Immature natural killer cell (primary cell): Measurements from ENCODE around the gene ORMDL2. TPM values are rescaled to one million over a fixed set of nuclear protein-coding genes. Genes with fewer than 3 reads are reported as not detected.
"Not testable (repeated sequence)": the region's sequence is repeated elsewhere in the genome, so short reads cannot be mapped to it uniquely, and the experiment has no call there.

Experiments
- DNase-seq, 3 donors: peaks; one replicate each; pipeline ENCODE4 v3.0.0; 2022; ENCODE audit warnings: mixed read lengths in 1 of 3
- H3K27ac Mint-ChIP-seq, 6 donors: one replicate each; pipeline ENCODE4 v1.8.0; 2020; ENCODE audit warnings: mixed read lengths in 6 of 6, mild to moderate bottlenecking in 5 of 6, inconsistent platforms in 4 of 6, moderate library complexity in 3 of 6
- H3K27me3 Mint-ChIP-seq, 3 donors: one replicate each; pipeline ENCODE4 v1.8.0; 2020 to 2021; ENCODE audit warnings: low read depth in 3 of 3, mild to moderate bottlenecking in 3 of 3, mixed read lengths in 3 of 3, moderate library complexity in 3 of 3, inconsistent platforms in 1 of 3
- H3K36me3 Mint-ChIP-seq, 3 donors: one replicate each; pipeline ENCODE4 v1.8.0; 2020; ENCODE audit warnings: mixed read lengths in 3 of 3, inconsistent platforms in 2 of 3, mild to moderate bottlenecking in 2 of 3
- H3K4me1 Mint-ChIP-seq, 2 donors: one replicate each; pipeline ENCODE4 v1.8.0; 2020; ENCODE audit warnings: inconsistent platforms in 2 of 2, mild to moderate bottlenecking in 2 of 2, mixed read lengths in 2 of 2, moderate library complexity in 1 of 2
- H3K4me3 Mint-ChIP-seq, 5 donors: one replicate each; pipeline ENCODE4 v1.8.0; 2020; ENCODE audit warnings: mild to moderate bottlenecking in 5 of 5, mixed read lengths in 5 of 5, inconsistent platforms in 3 of 5, moderate library complexity in 3 of 5
- H3K9me3 Mint-ChIP-seq, 6 donors: one replicate each; pipeline ENCODE4 v1.8.0; 2020; ENCODE audit warnings: mild to moderate bottlenecking in 6 of 6, mixed read lengths in 6 of 6, inconsistent platforms in 4 of 6, moderate library complexity in 3 of 6
- polyA plus RNA-seq, 3 donors: library from polyadenylated mRNA; unstranded; fragments of 300-500 nt; fragmentation: Illumina TruSeq; gene quantifications; one replicate each; pipeline ENCODE4 v1.2.3, GENCODE V29; 2021

Gene ORMDL2
- polyA plus RNA-seq, 3 donors from 2014 or later = 104 to 163 (median 147) TPM

GRCh38 chr12:55849616-55850343 lies 31.9 kb downstream of the ORMDL2 start:
- Mint-ChIP-seq H3K27me3 (peaks cover 1 to 10% (median 1%) of the 10 kb centered on the region in 3 donors), H3K27ac (no peak overlapping the region), H3K4me3 (no peak overlapping the region), H3K4me1 (no peaks in the 10 kb centered on the region), H3K9me3 (peaks cover 0 to 3% (median 0%) of the 10 kb centered on the region in 6 donors), H3K36me3 (no peaks in the 10 kb centered on the region)
- no peak for DNase-seq

DNA sequence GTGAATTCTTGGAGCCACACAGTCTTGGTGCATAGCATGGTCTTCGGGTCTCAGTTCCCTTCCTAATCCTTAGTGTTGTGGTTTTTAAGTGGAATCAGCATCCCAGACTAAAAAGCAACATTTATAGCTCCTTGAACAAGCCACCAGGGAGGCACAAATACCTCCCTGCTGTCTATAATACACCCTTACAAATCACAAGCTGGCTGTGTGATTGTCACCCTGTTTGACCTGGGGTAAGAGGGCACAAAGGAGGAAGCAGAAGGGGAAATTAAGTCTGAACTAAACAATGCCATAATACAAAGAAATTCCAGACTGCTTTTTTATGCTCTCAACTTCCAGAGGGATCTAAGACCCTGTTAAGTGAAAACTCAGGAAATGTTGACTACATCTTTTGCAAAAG lies 32.6 kb downstream of the ORMDL2 start:
- peaks cover 1 to 13% (median 1%) of the 10 kb centered on the region in 3 donors for H3K27me3 Mint-ChIP-seq
- peaks cover 0 to 3% (median 0%) of the 10 kb centered on the region in 6 donors for H3K9me3 Mint-ChIP-seq
- no peaks in the 10 kb centered on the region for H3K4me1 Mint-ChIP-seq
- H3K27ac Mint-ChIP-seq = peak overlapping the region in 1 of 6 donors; percentile 58
- no peak overlapping the region for H3K4me3 Mint-ChIP-seq
- no peak for DNase-seq
- no peaks in the 10 kb centered on the region for H3K36me3 Mint-ChIP-seq

DNA sequence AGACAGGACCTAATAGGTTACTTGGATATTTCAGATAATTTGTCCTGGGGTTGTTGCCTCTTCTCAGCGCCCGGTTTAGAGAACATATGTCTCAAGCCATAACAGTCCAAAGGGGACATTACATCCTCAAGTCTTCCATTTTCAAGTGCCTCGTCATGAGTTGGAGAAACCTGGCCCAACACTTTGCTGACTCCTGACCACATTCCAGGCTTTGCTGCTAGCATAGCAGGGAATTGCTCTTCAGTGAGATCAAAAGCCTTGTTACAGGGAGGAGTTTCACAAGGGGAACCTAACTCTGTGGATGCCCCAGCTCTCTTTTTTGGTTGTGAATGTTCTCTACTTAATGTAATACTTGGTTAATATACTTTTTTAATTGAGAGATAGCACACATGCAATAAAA lies 33.1 kb downstream of the ORMDL2 start:
- peaks cover 0 to 3% (median 0%) of the 10 kb centered on the region in 6 donors for H3K9me3 Mint-ChIP-seq
- H3K27me3 Mint-ChIP-seq = peaks cover 0 to 13% (median 1%) of the 10 kb centered on the region in 3 donors
- H3K4me3 Mint-ChIP-seq = no peak overlapping the region
- no peaks in the 10 kb centered on the region for H3K36me3 Mint-ChIP-seq
- H3K27ac Mint-ChIP-seq = no peak overlapping the region
- no peak for DNase-seq
- no peaks in the 10 kb centered on the region for H3K4me1 Mint-ChIP-seq

GRCh38 chr12:55852740-55853139 lies 34.9 kb downstream of the ORMDL2 start:
- no peak for DNase-seq
- H3K9me3 Mint-ChIP-seq = no peaks in the 10 kb centered on the region
- H3K36me3 Mint-ChIP-seq = no peaks in the 10 kb centered on the region
- H3K4me3 Mint-ChIP-seq = no peak overlapping the region
- H3K4me1 Mint-ChIP-seq = no peaks in the 10 kb centered on the region
- H3K27ac Mint-ChIP-seq = no peak overlapping the region
- peaks cover 0 to 10% (median 1%) of the 10 kb centered on the region in 3 donors for H3K27me3 Mint-ChIP-seq

GRCh38 chr12:55861396-55861795 lies 43.6 kb downstream of the ORMDL2 start:
- H3K9me3 Mint-ChIP-seq = peaks cover 1 to 6% (median 5%) of the 10 kb centered on the region in 6 donors

DNA sequence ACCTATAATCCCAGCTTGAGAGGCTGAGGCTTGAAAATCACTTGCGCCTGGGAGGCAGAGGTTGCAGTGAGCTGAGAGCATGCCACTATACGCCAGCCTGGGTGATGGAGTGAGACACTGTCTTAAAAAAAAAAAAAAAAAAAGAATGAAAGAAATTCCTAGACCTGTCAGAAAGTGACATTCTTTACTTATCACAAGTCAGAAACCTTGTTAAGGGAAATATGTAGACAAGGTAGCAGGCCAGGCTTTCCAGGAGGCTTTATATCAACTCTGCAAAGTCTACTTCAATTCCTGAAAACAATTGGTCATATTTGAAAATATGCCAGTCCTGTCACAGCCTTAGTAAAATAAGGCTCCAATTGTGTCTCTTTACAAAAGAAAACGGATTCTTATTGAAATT lies 44.0 kb downstream of the ORMDL2 start:
- no peak for DNase-seq
- peaks cover 1 to 6% (median 5%) of the 10 kb centered on the region in 6 donors for H3K9me3 Mint-ChIP-seq
- H3K4me3 Mint-ChIP-seq = no peak overlapping the region
- H3K4me1 Mint-ChIP-seq = no peaks in the 10 kb centered on the region
- H3K27me3 Mint-ChIP-seq = peaks cover 0 to 6% (median 3%) of the 10 kb centered on the region in 3 donors
- no peak overlapping the region for H3K27ac Mint-ChIP-seq
- peaks cover 0 to 4% (median 0%) of the 10 kb centered on the region in 3 donors for H3K36me3 Mint-ChIP-seq

More at GRCh38 chr12:55861396-55861795, 43.6 kb downstream of the ORMDL2 start:
- Mint-ChIP-seq H3K27me3 (peaks cover 0 to 6% (median 3%) of the 10 kb centered on the region in 3 donors), H3K27ac (no peak overlapping the region), H3K36me3 (peaks cover 0 to 4% (median 0%) of the 10 kb centered on the region in 3 donors), H3K4me3 (no peak overlapping the region), H3K4me1 (no peaks in the 10 kb centered on the region)
- no peak for DNase-seq

DNA sequence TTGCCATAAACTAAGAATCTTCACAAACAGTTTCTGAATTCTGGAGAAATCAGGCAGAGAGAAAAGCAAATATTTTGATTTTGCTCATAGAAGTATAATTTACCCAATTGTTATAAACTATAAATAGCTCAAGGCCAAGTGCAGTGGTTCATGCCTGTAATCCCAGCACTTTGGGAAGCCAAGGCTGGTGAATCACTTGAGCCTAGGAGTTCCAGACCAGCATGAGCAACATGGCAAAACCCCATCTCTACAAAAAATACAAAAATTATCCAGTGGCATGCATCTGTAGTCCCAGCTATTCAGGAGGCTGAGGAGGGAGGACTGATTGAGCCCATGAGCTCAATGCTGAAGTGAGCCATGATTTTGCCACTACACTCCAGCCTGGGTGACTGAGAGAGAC lies 44.4 kb downstream of the ORMDL2 start:
- H3K27me3 Mint-ChIP-seq = peaks cover 2 to 6% (median 3%) of the 10 kb centered on the region in 3 donors
- no peaks in the 10 kb centered on the region for H3K4me1 Mint-ChIP-seq
- no peak for DNase-seq
- peaks cover 0 to 4% (median 0%) of the 10 kb centered on the region in 3 donors for H3K36me3 Mint-ChIP-seq
- H3K4me3 Mint-ChIP-seq = no peak overlapping the region
- peaks cover 1 to 6% (median 5%) of the 10 kb centered on the region in 6 donors for H3K9me3 Mint-ChIP-seq
- no peak overlapping the region for H3K27ac Mint-ChIP-seq

- not testable (repeated sequence) for H3K4me1 Mint-ChIP-seq, DNase-seq, H3K9me3 Mint-ChIP-seq, H3K4me3 Mint-ChIP-seq, H3K27ac Mint-ChIP-seq, H3K36me3 Mint-ChIP-seq, H3K27me3 Mint-ChIP-seq
Observed at GRCh38 chr12:55862931-55863330, 45.1 kb downstream of the ORMDL2 start.

DNA sequence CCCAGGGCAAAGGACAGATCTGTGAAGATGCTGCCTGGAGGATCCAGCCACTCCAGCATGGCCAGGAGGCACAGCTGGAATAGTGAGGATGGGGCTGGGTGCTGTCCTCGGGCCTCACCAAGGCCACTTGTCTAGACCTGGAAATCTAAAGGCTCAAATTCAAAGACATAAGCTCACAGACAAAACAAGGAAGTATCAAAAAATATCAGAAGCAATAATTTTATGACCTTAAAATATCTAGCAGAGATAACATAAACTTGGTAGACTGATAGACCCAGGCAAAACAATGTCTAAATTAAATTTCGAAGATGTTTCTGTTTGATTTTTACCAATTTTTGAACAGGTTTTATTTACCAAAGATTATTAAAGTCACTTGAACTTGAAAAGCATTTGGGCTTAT lies 47.5 kb downstream of the ORMDL2 start:
- Mint-ChIP-seq H3K36me3 (peaks cover 0 to 4% (median 0%) of the 10 kb centered on the region in 3 donors), H3K9me3 (peaks cover 1 to 6% (median 5%) of the 10 kb centered on the region in 6 donors), H3K27ac (peak overlapping the region in 1 of 6 donors; percentile 40), H3K27me3 (peaks cover 2 to 5% (median 3%) of the 10 kb centered on the region in 3 donors), H3K4me3 (no peak overlapping the region), H3K4me1 (no peaks in the 10 kb centered on the region)
- DNase-seq = no peak

DNA sequence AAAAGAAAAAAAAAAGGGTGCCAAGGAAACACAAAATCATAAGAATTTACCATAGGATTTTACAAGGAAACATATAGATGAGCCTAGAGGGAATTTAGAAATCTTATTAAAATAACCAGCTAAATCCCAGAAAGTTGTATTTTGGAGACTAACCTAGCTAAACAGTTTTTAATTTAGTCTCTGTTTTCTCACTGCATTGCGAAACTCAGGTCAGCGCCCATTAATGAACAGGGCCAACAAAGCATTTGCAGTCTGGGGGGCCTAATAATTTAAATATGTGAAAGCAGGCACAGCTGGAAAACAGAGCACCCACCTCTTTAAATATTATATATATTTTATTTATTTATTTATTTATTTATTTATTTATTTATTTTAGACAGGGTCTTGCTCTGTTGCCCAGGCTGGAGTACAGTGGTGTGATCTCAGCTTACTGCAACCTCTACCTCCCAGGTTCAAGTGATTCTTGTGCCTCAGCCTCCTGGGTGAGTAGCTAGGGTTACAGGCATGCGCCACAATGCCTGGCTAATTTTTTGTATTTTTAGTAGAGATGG lies 48.7 kb downstream of the ORMDL2 start:
- not testable (repeated sequence) for H3K27me3 Mint-ChIP-seq, H3K27ac Mint-ChIP-seq

More for the DNA sequence above, 48.7 kb downstream of the ORMDL2 start:
- H3K4me1 Mint-ChIP-seq, H3K9me3 Mint-ChIP-seq, DNase-seq, H3K4me3 Mint-ChIP-seq, H3K36me3 Mint-ChIP-seq: not testable (repeated sequence)

Other genes with a start within 250 kb of the ORMDL2 start
- not detected for gene OR2AP1, start 245.6 kb upstream of the ORMDL2 start, polyA plus RNA-seq
- gene OR10P1, start 181.1 kb upstream of the ORMDL2 start, polyA plus RNA-seq = not detected
- gene ITGA7, start 110.1 kb upstream of the ORMDL2 start, polyA plus RNA-seq = under 1 TPM in 1 of 3 donors, not detected in 2; 0.31 TPM
- 100 to 1,000 TPM; 108 to 198 (median 127) TPM for gene BLOC1S1, start 102.0 kb upstream of the ORMDL2 start, polyA plus RNA-seq
- gene RDH5, start 97.6 kb upstream of the ORMDL2 start, polyA plus RNA-seq = 1 to 10 TPM in 1 of 3 donors, not detected in 2; 2.8 TPM
- gene CD63, start 89.0 kb upstream of the ORMDL2 start, polyA plus RNA-seq = 1,000 to 10,000 TPM; 1,258 to 1,754 (median 1,754) TPM
- 1 to 10 TPM in 1 of 3 donors, under 1 TPM in 2; 0.16 to 1.7 (median 0.64) TPM for gene GDF11, start 74.9 kb upstream of the ORMDL2 start, polyA plus RNA-seq
- gene SARNP, start 317 bp upstream of the ORMDL2 start, polyA plus RNA-seq = 100 to 1,000 TPM; 115 to 157 (median 132) TPM
- gene DNAJC14, start 11.5 kb downstream of the ORMDL2 start, polyA plus RNA-seq = 10 to 100 TPM; 36.7 to 51.4 (median 51.1) TPM
- gene MMP19, start 24.9 kb downstream of the ORMDL2 start, polyA plus RNA-seq = under 1 TPM in 1 of 3 donors, not detected in 2; 0.10 TPM
- gene PYM1, start 109.9 kb downstream of the ORMDL2 start, polyA plus RNA-seq = 10 to 100 TPM; 41.2 to 66.3 (median 54.2) TPM
- 10 to 100 TPM; 14.9 to 38.1 (median 19.7) TPM for gene DGKA, start 113.1 kb downstream of the ORMDL2 start, polyA plus RNA-seq
- gene PMEL, start 148.0 kb downstream of the ORMDL2 start, polyA plus RNA-seq = under 1 TPM in 1 of 3 donors, not detected in 2; 0.44 TPM
- gene CDK2, start 148.8 kb downstream of the ORMDL2 start, polyA plus RNA-seq = 10 to 100 TPM; 11.6 to 27.7 (median 13.4) TPM
- gene RAB5B, start 156.0 kb downstream of the ORMDL2 start, polyA plus RNA-seq = 10 to 100 TPM; 54.6 to 80.6 (median 76.9) TPM
- 1 to 10 TPM; 3.5 to 5.9 (median 5.9) TPM for gene SUOX, start 179.2 kb downstream of the ORMDL2 start, polyA plus RNA-seq
- 1 to 10 TPM in 1 of 3 donors, not detected in 2; 1.0 TPM for gene IKZF4, start 203.0 kb downstream of the ORMDL2 start, polyA plus RNA-seq
- 100 to 1,000 TPM; 294 to 705 (median 698) TPM for gene RPS26, start 223.9 kb downstream of the ORMDL2 start, polyA plus RNA-seq